Stimulated activated CD4-positive, alpha-beta T cell treated with anti-CD3 and anti-CD28 coated beads, TNF-alpha, amount 100 ng/mL, for 48 hours (primary cell): Measurements from ENCODE around the gene ABCC11.
"Not testable (repeated sequence)": the region's sequence is repeated elsewhere in the genome, so short reads cannot be mapped to it uniquely, and the experiment has no call there.

Experiments
- DNase-seq, 3 donors: peaks; one replicate each; pipeline ENCODE4 v3.0.0-alpha.2; 2020; ENCODE audit warnings: low read depth in 3 of 3

Gene ABCC11

GRCh38 chr16:48203974-48204824, 43.1 kb downstream of the ABCC11 start:
- DNase-seq = no peak

GRCh38 chr16:48201515-48202201, 45.7 kb downstream of the ABCC11 start:
- DNase-seq = no peak

- no peak for DNase-seq
Measured at GRCh38 chr16:48197294-48197693, 50.0 kb downstream of the ABCC11 start.

GRCh38 chr16:48194828-48195556, 52.3 kb downstream of the ABCC11 start:
- no peak for DNase-seq

GRCh38 chr16:48193846-48194245, 53.5 kb downstream of the ABCC11 start:
- DNase-seq = no peak

GRCh38 chr16:48188449-48189102, 58.8 kb downstream of the ABCC11 start:
- DNase-seq = no peak

GRCh38 chr16:48187779-48188178, 59.6 kb downstream of the ABCC11 start:
- DNase-seq = no peak

GRCh38 chr16:48184681-48185080, 62.7 kb downstream of the ABCC11 start:
- no peak for DNase-seq

- DNase-seq = no peak
Measured at GRCh38 chr16:48182979-48183537, 64.3 kb downstream of the ABCC11 start.

GRCh38 chr16:48181746-48182520, 65.4 kb downstream of the ABCC11 start:
- DNase-seq = not testable (repeated sequence)

- DNase-seq = no peak
Measured at GRCh38 chr16:48180868-48181480, 66.4 kb downstream of the ABCC11 start.

- no peak for DNase-seq
Measured at GRCh38 chr16:48176635-48177408, 70.5 kb downstream of the ABCC11 start.

GRCh38 chr16:48173889-48174288, 73.5 kb downstream of the ABCC11 start:
- no peak for DNase-seq

- DNase-seq = no peak
Measured at GRCh38 chr16:48172682-48173081, 74.7 kb downstream of the ABCC11 start.

GRCh38 chr16:48169896-48170295, 77.4 kb downstream of the ABCC11 start:
- DNase-seq = no peak

- no peak for DNase-seq
Measured at GRCh38 chr16:48168075-48168474, 79.3 kb downstream of the ABCC11 start.

- DNase-seq = not testable (repeated sequence)
Measured at GRCh38 chr16:48166617-48167016, 80.7 kb downstream of the ABCC11 start.

GRCh38 chr16:48165961-48166578, 81.3 kb downstream of the ABCC11 start:
- DNase-seq = no peak
